HG02678 (cell line): ENCODE results near the gene CNTROB.
A peak's percentile ranks its signal among the peaks of the same experiment; 100 is the strongest.

Experiments used
- ATAC-seq: cut with Tn5 transposase; IDR thresholded peaks from one replicate; pipeline ENCODE4 v1.9.1; 2021; ENCODE audit warnings: mild to moderate bottlenecking, moderate library complexity; ENCODE audit not compliant: unreplicated experiment

CNTROB gene

GRCh38 chr17:7931709-7932482, at the start of gene CNTROB, which contains the start of gene TRAPPC1:
TSS of gene CNTROB (plus strand) at chr17:7932206. CDS start at chr17:7933080, 874 bp downstream.
TSS of gene TRAPPC1 (minus strand) at chr17:7931946. CDS start at chr17:7931829, 117 bp downstream.
- ATAC-seq, result peak; percentile 90

DNA sequence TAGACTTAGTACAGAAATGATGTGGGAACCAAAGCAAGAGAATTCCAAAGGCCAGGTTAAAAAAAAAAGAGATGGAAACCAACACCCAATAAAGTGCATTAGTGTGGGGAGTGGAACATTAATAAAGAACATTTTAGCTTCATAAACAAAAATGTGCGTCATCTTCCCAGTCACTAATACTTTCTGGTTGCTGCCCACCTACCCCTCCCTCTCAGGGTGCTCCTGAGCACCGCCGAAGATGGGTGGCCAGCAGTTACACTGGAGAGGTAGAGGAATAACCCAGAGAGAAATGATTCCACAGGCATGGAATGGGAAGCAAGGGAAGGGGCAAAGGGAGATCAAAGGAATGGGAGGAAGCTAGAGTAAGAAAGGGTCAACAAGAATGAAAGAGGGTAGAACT, 49.4 kb upstream of the CNTROB start:
- ATAC-seq, result no peak

DNA sequence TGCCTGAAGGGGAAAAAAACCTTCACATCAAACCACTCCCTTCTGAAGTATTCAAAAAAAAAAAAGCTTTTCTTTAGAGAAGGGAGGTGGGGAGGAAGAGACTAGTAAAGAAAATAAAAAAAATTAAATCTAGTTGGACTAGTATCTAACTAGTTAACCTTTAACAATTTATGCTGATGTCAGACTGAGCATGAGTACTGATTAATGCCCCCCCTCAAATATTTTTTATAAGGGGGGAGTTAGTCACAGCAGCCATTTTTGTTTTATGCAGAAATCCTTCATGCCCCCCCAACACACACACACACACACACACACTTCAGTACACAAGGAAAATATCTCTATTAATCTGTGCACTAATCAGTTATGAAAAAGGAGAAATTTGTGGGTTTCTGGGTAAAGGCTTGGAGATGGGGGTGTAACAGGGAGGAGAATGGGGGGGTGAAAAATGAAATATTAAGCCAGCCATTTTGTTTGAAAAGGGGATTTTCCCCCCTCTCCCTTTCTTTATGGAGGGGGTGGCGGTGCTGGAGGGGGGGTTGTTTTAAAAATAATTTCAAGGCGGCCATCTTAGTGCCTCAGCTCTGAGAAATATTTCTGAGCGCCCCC, 48.1 kb upstream of the CNTROB start:
- ATAC-seq, result no peak

DNA sequence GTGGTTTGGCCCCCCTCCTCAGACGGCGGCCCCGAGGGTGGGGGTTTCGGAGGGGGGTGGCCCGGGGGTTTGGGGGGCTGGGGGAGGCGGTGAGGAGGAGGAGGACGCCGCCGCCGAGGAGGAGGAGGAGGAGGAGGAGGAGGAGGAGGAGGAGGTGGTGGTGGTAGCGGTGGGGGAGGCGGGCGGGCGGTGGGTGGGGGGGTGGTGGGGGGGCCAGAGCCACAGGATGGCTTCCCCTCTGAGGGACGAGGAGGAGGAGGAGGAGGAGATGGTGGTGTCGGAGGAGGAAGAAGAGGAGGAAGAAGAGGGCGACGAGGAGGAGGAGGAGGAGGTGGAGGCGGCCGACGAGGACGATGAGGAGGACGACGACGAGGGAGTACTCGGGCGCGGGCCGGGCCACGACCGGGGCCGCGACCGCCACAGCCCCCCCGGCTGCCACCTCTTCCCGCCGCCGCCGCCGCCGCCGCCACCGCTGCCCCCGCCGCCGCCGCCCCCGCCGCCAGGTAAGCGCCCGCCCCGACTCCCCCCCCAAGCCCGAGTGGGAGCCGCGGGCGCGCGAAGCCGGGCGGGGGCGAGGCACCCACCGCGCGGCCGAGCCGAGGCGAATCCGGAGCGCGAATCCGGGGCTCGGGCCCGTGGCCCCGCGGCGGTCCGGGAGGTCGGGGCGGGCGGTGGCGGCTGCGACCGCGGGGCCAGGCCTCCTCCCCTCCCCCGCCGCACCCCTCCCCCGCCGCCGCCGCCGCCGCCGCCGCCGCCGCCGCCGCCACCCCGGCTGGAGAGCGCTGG, 47.2 kb upstream of the CNTROB start:
- ATAC-seq, result peak; percentile 13

- ATAC-seq, result peak; percentile 25
Measured at GRCh38 chr17:7885367-7886226, 46.4 kb upstream of the CNTROB start.

GRCh38 chr17:7886227-7887037, 45.6 kb upstream of the CNTROB start:
- no peak for ATAC-seq

DNA sequence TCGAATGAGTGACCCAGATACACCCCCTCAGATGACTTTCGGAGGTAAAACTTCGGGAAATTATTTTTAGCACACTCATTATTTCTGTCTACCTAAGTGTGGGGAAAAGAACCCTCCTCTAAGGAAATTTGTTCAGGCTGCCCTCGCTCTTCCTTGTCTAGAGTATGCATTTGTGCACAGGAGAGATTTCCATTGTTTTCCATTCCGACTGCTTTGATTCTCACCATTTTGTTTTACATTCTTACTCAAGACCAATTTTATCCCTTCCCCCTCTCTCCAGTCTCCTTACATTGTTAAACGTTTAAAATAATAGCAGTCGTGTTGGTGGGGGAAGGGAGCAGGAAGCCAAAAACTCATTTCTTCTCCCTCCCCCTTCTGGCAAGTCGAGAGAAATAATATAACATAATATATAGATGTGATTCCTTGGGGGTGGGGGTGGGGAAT, 44.9 kb upstream of the CNTROB start:
- ATAC-seq, result no peak

GRCh38 chr17:7887482-7888183, 44.4 kb upstream of the CNTROB start:
- peak; percentile 49 for ATAC-seq

DNA sequence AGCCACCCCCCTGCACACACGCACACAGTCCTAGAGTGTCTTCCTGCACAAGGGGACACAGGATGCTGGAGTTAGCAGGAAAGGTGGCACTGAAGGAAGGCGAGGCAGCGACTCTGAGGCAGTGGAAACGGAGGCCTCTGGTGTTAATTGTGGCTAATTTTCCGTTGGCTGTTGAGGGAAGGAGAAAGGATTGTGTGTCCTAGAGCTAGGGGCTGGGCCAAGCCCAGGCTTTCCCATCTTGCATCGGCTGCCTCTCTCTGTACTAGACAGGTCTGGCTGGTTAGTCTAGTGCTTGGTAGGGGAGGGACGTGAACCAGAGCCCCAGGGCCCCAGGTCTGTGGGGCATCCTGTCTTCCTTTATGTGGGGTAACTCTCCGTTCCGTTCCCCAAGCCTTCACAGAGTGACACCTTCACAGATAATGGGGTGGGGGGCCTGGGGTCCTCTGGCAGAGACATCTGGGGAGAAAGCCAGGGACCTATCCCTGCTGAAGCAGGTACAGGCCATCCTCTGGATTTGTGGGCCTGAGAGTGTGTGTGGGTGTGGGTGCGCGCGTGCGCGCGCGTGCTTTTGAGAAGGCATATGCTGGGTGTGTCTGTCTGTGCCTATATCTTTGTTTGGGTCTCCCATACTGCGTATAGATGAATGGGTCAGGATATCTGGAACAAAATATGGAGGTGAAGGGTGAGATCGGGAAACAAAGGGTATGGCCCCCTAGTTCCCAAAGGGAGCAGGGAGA, 43.7 kb upstream of the CNTROB start, which contains the start of gene CHD3:
CHD3 (plus strand) TSS at position 606 of the 737 bp plus-strand sequence. CDS start 212 bp downstream, outside the sequence.
- no peak for ATAC-seq

DNA sequence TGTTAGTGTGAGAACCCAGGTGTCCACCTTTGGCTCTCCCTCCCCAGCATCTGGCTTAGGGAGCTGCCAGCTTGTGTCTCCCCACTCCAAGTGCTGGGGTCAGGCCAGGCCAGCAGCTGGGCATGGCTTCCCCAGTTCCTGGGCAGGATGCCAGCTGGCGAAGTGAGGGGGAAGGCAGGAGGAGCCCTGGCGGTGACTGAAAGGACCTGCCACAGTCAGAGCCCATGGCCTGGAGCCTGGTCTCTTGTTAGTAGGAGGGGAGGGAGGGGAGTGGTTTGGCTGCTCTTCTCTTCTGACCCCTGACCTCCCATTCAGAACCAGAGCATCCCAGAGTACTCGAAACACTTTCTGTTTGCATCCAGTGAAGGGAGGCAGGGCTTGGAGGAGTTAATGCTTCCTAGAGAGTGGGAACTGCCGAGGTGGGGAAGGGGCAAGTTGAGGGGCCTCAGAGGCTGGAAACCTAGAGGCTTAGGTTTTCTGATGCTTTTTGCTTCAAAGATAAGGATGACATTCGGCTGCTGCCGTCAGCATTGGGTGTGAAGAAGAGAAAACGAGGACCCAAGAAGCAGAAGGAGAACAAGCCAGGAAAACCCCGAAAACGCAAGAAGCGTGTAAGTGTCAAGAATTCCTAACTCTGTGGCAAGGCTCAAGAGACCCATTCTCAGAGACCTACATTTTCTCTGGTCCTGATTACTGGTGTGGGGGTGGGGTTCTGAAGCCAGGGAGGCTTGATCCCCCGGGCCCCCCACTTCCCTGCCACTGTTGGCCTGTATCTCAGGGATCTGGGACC, 42.6 kb upstream of the CNTROB start:
- ATAC-seq, result no peak

DNA sequence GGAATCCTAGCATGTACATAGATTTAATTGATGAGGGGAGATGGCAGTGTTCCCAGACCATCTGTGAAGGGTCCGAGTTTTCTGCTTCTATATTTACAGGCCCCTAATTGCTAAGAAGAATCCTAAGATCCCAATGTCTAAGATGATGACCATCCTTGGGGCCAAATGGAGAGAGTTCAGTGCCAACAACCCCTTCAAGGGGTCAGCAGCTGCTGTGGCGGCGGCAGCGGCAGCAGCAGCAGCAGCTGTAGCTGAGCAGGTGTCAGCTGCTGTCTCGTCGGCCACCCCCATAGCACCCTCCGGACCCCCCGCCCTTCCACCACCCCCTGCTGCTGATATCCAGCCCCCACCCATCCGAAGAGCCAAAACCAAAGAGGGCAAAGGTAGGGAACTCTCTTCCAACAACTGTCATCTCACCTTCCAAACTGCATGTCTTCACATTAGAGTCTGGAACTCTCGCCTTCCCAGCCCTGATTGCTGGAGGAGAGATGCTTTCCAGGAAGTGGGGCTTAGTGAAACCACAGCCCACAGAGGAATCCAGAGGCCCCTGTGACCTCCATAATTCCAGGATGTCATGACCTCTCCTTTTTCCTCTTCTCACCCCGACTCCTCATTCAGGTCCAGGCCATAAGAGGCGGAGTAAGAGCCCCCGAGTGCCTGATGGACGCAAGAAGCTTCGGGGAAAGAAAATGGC, 38.7 kb upstream of the CNTROB start:
- ATAC-seq, result no peak

DNA sequence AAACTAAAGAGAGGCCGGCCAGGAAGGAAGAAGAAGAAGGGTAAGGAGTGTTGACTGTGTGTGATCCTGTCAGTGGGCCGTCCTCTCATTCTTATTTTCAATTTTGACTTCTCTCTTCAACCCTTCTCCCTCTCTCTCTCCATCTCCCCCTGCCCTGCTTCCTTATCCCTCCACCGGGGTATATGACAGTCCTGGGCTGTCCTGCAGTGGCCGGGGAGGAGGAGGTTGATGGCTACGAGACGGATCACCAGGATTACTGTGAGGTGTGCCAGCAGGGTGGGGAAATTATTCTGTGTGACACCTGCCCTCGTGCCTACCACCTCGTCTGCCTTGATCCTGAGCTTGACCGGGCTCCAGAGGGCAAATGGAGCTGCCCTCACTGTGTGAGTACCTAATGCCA, 37.8 kb upstream of the CNTROB start:
- no peak for ATAC-seq

- no peak for ATAC-seq
Measured at GRCh38 chr17:7894866-7895265, 37.1 kb upstream of the CNTROB start.

DNA sequence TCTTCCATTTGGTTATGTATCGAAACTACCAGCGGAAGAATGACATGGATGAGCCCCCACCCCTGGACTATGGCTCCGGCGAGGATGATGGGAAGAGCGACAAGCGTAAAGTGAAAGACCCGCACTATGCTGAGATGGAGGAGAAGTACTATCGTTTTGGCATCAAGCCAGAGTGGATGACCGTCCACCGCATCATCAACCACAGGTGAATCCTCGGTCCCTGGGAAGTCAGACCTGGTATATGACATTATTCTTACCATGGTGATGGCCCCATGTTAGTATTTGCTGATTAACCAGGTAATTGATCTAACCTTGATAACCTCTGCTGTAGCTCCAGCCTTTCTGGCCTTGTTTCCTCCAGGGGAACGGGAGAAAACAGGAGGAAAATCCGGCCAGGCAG, 34.9 kb upstream of the CNTROB start:
- ATAC-seq, result no peak

- no peak for ATAC-seq
Measured at GRCh38 chr17:7897773-7898172, 34.2 kb upstream of the CNTROB start.

GRCh38 chr17:7903154-7904103, 28.6 kb upstream of the CNTROB start:
- no peak for ATAC-seq
